GM06990 (cell line): ENCODE data around the gene DEFB114.

Experiments used
- DNase-seq: peaks from one replicate; pipeline ENCODE4 v3.0.0-alpha.2; 2011; ENCODE audit not compliant: insufficient read length; ENCODE audit errors: extremely low read depth
- H3K27me3 ChIP-seq: replicated peaks from 2 replicates; pipeline ENCODE4 v1.6.0; 2011; ENCODE audit warnings: low read length; ENCODE audit not compliant: control insufficient read depth, insufficient read depth
- H3K36me3 ChIP-seq: 2 replicates; pipeline ENCODE4 v1.5.1; 2011; ENCODE audit warnings: low read length; ENCODE audit not compliant: control insufficient read depth, insufficient read depth
- H3K4me3 ChIP-seq: replicated peaks from 2 replicates; pipeline ENCODE4 v1.5.1; 2011; ENCODE audit warnings: low read depth, mild to moderate bottlenecking, control low read depth, low read length
- TF ChIP-seq, protein P1 (sequence below): IDR thresholded peaks from 2 replicates; pipeline ENCODE4 v1.5.1; 2011; ENCODE audit warnings: low read length, control low read depth, mild to moderate bottlenecking, inconsistent platforms; ENCODE audit not compliant: insufficient read depth, poor library complexity, severe bottlenecking

Gene DEFB114

GRCh38 chr6:49964064-49964463, at the start of gene DEFB114:
Gene DEFB114, minus strand, starts transcription at chr6:49964164. Its CDS starts 59 bp downstream, at chr6:49964105.
- Histone ChIP-seq H3K27me3 (no peaks in the 10 kb centered on the region), H3K4me3 (no peak within 1 kb of the TSS), H3K36me3 (no peaks in the 10 kb centered on the region)
- DNase-seq, result no peak
- TF ChIP-seq, protein P1, sequence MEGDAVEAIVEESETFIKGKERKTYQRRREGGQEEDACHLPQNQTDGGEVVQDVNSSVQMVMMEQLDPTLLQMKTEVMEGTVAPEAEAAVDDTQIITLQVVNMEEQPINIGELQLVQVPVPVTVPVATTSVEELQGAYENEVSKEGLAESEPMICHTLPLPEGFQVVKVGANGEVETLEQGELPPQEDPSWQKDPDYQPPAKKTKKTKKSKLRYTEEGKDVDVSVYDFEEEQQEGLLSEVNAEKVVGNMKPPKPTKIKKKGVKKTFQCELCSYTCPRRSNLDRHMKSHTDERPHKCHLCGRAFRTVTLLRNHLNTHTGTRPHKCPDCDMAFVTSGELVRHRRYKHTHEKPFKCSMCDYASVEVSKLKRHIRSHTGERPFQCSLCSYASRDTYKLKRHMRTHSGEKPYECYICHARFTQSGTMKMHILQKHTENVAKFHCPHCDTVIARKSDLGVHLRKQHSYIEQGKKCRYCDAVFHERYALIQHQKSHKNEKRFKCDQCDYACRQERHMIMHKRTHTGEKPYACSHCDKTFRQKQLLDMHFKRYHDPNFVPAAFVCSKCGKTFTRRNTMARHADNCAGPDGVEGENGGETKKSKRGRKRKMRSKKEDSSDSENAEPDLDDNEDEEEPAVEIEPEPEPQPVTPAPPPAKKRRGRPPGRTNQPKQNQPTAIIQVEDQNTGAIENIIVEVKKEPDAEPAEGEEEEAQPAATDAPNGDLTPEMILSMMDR, result no peak

DNA sequence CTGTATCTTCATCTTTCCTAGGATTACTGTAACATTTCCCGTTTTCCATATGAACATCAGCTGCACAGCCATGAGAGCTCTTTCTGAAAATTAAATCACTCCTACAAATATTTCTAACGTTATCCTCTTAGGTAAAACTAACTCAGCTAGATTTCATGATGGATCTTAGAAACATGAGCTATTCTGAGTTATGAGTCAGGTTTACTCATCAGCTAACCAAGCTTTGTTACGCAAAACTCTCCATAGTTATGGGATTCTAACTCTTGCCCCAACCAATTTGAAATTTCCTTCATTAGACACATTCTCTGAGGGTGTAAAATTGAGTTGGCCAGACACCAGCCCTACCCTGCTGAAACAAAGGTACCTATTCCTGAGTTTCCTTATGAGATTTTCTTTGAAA, 43.9 kb upstream of the DEFB114 start:
- Histone ChIP-seq H3K4me3 (no peak overlapping the region), H3K27me3 (no peaks in the 10 kb centered on the region), H3K36me3 (no peaks in the 10 kb centered on the region)
- TF ChIP-seq, protein P1, result no peak
- no peak for DNase-seq

DNA sequence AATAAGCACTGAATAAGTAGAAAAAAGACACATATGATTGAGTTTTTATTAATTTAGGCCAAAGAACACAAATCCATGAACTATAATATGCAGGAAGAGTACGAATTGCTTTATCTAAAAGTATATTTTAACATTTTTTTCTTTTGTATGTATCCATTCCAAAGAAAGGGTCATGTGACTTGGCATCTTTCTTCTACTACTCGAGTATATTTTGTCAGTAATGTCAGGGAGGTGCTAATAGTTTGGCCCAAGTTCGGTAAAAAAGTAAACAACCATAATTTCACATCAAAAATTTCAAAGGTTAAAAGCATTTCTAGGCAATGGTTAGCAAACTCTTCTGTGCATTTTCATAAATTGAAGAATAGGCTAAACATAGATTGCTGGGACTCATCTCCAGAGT, 39.2 kb upstream of the DEFB114 start:
- Histone ChIP-seq H3K4me3 (no peak overlapping the region), H3K27me3 (no peaks in the 10 kb centered on the region), H3K36me3 (no peaks in the 10 kb centered on the region)
- TF ChIP-seq, protein P1, result no peak
- DNase-seq, result no peak

GRCh38 chr6:49995278-49995677, 31.3 kb upstream of the DEFB114 start:
- Histone ChIP-seq H3K36me3 (no peaks in the 10 kb centered on the region), H3K27me3 (no peaks in the 10 kb centered on the region), H3K4me3 (no peak overlapping the region)
- TF ChIP-seq, protein P1, result no peak
- DNase-seq, result no peak

DNA sequence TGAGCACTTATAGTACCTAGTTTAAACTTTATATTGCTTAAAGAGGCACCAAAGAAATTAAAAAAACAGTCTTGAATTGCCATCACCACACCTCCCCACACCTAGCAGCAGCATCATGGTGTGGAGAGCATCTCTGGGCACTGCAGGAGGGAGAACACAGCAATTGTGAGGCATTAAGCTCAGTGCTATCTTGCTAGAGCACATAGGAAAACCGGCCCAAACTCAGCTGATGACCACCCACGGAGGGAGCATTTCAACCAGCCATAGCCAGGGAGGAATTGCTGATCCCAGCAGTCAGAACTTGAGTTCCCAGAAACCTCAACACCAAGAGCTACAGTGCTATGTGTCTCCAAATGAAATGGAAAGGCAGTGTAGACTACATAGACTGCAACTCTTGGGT, 24.9 kb upstream of the DEFB114 start:
- H3K36me3 ChIP-seq, result no peaks in the 10 kb centered on the region
- no peak overlapping the region for H3K4me3 ChIP-seq
- no peaks in the 10 kb centered on the region for H3K27me3 ChIP-seq
- no peak for DNase-seq
- TF ChIP-seq, protein P1, result no peak

DNA sequence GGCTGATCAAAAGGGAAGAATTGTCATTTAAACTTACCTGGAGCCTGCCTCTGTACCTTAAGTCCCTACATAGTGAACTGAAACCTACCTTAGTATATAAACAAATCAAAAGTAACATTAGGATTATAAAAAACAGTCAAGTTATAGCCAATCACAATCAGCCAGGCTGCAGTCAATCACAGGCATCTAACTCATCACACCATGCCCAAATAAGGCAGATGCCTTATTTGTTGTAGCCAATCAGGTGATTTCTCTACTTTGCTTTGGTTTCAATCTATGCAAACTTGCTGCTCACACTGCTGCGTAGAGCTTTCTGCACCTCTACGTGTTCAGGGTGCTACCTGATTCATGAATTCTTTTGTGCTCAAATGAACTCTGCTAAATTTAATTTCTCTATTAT, 23.8 kb upstream of the DEFB114 start:
- TF ChIP-seq, protein P1, result no peak
- no peaks in the 10 kb centered on the region for H3K27me3 ChIP-seq
- DNase-seq, result no peak
- H3K4me3 ChIP-seq, result no peak overlapping the region
- no peaks in the 10 kb centered on the region for H3K36me3 ChIP-seq
